ENCODE results near the gene TRIM2.

DNA sequence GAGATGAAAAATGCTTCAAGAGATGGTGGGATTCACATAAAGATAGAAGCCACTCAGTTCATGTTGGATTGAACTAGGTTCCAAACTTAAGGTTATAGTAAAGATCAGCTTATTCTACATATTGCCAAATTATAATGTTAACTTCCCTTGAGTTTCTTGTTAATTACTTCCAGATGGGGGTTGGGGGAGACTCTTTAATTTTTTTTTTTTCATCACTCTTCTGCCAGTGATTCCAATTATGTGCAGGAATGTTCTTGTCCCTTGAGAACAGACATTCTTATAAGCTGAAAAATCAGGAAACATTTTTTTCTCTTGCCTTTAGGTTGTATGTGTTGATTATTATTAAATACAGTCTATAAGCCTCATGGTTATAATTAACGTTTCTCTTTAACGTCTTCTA, 170.2 kb downstream of the TRIM2 start:
- TF ChIP-seq STAT1 (IDR thresholded peaks at IDR 0.05; ENCODE audit: unreplicated experiment), result no peak
- TF ChIP-seq, protein P1, sequence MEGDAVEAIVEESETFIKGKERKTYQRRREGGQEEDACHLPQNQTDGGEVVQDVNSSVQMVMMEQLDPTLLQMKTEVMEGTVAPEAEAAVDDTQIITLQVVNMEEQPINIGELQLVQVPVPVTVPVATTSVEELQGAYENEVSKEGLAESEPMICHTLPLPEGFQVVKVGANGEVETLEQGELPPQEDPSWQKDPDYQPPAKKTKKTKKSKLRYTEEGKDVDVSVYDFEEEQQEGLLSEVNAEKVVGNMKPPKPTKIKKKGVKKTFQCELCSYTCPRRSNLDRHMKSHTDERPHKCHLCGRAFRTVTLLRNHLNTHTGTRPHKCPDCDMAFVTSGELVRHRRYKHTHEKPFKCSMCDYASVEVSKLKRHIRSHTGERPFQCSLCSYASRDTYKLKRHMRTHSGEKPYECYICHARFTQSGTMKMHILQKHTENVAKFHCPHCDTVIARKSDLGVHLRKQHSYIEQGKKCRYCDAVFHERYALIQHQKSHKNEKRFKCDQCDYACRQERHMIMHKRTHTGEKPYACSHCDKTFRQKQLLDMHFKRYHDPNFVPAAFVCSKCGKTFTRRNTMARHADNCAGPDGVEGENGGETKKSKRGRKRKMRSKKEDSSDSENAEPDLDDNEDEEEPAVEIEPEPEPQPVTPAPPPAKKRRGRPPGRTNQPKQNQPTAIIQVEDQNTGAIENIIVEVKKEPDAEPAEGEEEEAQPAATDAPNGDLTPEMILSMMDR (conservative IDR thresholded peaks at IDR 0.05; ENCODE audit: low read depth in 2 of 2), result no peak
- no peak for TF ChIP-seq EZH2 (IDR thresholded peaks at IDR 0.05; ENCODE audit: low read depth, unreplicated experiment)
- no peak for TF ChIP-seq POLR2AphosphoS5 (IDR thresholded peaks at IDR 0.05; ENCODE audit: low read depth)
- TF ChIP-seq, protein P2, sequence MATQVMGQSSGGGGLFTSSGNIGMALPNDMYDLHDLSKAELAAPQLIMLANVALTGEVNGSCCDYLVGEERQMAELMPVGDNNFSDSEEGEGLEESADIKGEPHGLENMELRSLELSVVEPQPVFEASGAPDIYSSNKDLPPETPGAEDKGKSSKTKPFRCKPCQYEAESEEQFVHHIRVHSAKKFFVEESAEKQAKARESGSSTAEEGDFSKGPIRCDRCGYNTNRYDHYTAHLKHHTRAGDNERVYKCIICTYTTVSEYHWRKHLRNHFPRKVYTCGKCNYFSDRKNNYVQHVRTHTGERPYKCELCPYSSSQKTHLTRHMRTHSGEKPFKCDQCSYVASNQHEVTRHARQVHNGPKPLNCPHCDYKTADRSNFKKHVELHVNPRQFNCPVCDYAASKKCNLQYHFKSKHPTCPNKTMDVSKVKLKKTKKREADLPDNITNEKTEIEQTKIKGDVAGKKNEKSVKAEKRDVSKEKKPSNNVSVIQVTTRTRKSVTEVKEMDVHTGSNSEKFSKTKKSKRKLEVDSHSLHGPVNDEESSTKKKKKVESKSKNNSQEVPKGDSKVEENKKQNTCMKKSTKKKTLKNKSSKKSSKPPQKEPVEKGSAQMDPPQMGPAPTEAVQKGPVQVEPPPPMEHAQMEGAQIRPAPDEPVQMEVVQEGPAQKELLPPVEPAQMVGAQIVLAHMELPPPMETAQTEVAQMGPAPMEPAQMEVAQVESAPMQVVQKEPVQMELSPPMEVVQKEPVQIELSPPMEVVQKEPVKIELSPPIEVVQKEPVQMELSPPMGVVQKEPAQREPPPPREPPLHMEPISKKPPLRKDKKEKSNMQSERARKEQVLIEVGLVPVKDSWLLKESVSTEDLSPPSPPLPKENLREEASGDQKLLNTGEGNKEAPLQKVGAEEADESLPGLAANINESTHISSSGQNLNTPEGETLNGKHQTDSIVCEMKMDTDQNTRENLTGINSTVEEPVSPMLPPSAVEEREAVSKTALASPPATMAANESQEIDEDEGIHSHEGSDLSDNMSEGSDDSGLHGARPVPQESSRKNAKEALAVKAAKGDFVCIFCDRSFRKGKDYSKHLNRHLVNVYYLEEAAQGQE (IDR thresholded peaks at IDR 0.05; ENCODE audit: unreplicated experiment), result no peak
- TF ChIP-seq ZNF331 (CRISPR knock-in tag; IDR thresholded peaks at IDR 0.05; ENCODE audit: low read depth), result no peak
- TF ChIP-seq, protein P3, sequence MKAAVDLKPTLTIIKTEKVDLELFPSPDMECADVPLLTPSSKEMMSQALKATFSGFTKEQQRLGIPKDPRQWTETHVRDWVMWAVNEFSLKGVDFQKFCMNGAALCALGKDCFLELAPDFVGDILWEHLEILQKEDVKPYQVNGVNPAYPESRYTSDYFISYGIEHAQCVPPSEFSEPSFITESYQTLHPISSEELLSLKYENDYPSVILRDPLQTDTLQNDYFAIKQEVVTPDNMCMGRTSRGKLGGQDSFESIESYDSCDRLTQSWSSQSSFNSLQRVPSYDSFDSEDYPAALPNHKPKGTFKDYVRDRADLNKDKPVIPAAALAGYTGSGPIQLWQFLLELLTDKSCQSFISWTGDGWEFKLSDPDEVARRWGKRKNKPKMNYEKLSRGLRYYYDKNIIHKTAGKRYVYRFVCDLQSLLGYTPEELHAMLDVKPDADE (IDR thresholded peaks at IDR 0.05), result no peak
- no peak for TF ChIP-seq CREB1 (CRISPR knock-in tag; IDR thresholded peaks at IDR 0.05; ENCODE audit: low read depth)
- TF ChIP-seq NANOG (IDR thresholded peaks at IDR 0.05; ENCODE audit: borderline replicate concordance), result no peak
- TF ChIP-seq JUNB (IDR thresholded peaks at IDR 0.05; ENCODE audit: unreplicated experiment), result no peak
- no peak for TF ChIP-seq ZNF114 (CRISPR knock-in tag; IDR thresholded peaks at IDR 0.05)
- TF ChIP-seq EZH2phosphoT487 (IDR thresholded peaks at IDR 0.05; ENCODE audit: unreplicated experiment), result no peak
- TF ChIP-seq, protein P4, sequence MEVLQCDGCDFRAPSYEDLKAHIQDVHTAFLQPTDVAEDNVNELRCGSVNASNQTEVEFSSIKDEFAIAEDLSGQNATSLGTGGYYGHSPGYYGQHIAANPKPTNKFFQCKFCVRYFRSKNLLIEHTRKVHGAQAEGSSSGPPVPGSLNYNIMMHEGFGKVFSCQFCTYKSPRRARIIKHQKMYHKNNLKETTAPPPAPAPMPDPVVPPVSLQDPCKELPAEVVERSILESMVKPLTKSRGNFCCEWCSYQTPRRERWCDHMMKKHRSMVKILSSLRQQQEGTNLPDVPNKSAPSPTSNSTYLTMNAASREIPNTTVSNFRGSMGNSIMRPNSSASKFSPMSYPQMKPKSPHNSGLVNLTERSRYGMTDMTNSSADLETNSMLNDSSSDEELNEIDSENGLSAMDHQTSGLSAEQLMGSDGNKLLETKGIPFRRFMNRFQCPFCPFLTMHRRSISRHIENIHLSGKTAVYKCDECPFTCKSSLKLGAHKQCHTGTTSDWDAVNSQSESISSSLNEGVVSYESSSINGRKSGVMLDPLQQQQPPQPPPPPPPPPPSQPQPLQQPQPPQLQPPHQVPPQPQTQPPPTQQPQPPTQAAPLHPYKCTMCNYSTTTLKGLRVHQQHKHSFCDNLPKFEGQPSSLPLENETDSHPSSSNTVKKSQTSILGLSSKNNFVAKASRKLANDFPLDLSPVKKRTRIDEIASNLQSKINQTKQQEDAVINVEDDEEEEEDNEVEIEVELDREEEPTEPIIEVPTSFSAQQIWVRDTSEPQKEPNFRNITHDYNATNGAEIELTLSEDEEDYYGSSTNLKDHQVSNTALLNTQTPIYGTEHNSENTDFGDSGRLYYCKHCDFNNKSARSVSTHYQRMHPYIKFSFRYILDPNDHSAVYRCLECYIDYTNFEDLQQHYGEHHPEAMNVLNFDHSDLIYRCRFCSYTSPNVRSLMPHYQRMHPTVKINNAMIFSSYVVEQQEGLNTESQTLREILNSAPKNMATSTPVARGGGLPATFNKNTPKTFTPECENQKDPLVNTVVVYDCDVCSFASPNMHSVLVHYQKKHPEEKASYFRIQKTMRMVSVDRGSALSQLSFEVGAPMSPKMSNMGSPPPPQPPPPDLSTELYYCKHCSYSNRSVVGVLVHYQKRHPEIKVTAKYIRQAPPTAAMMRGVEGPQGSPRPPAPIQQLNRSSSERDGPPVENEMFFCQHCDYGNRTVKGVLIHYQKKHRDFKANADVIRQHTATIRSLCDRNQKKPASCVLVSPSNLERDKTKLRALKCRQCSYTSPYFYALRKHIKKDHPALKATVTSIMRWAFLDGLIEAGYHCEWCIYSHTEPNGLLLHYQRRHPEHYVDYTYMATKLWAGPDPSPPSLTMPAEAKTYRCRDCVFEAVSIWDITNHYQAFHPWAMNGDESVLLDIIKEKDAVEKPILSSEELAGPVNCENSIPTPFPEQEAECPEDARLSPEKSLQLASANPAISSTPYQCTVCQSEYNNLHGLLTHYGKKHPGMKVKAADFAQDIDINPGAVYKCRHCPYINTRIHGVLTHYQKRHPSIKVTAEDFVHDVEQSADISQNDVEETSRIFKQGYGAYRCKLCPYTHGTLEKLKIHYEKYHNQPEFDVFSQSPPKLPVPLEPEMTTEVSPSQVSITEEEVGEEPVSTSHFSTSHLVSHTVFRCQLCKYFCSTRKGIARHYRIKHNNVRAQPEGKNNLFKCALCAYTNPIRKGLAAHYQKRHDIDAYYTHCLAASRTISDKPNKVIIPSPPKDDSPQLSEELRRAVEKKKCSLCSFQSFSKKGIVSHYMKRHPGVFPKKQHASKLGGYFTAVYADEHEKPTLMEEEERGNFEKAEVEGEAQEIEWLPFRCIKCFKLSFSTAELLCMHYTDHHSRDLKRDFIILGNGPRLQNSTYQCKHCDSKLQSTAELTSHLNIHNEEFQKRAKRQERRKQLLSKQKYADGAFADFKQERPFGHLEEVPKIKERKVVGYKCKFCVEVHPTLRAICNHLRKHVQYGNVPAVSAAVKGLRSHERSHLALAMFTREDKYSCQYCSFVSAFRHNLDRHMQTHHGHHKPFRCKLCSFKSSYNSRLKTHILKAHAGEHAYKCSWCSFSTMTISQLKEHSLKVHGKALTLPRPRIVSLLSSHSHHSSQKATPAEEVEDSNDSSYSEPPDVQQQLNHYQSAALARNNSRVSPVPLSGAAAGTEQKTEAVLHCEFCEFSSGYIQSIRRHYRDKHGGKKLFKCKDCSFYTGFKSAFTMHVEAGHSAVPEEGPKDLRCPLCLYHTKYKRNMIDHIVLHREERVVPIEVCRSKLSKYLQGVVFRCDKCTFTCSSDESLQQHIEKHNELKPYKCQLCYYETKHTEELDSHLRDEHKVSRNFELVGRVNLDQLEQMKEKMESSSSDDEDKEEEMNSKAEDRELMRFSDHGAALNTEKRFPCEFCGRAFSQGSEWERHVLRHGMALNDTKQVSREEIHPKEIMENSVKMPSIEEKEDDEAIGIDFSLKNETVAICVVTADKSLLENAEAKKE (CRISPR knock-in tag; IDR thresholded peaks at IDR 0.05), result no peak
